PC-9 (cell line): ENCODE data around the gene SIAE.

Experiments
- EZH2 ChIP-seq: fragments of 200-600 bp; sonication (generic); IDR thresholded peaks from 2 replicates; pipeline ENCODE4 v1.8.0; 2017; ENCODE audit warnings: antibody characterized with exemption, low read depth
- TF ChIP-seq, protein P1 (sequence below): fragments of 200-600 bp; sonication (generic); conservative IDR thresholded peaks from 2 replicates; pipeline ENCODE4 v1.6.1; 2017; ENCODE audit warnings: mixed run types, antibody characterized with exemption, mild to moderate bottlenecking, moderate library complexity

DNA sequence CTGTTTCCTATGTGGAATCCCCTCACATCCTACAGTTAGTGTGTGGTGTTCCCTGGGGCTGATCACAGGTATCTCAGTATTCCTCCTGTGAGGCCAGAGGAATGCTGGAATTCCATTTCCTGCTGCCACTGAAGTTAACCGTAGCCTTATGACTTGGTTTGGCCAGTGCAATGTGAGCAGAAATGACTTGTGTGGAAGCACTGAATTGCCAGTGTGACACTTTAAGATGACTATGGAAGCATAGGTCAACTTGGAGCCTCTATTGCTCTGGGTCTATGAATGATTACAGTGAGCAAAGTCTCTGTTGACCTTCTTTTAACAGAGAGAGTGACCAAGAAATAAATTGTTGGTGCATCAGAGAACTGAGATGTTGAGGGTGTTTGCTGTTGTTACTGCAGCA, 34.4 kb downstream of the SIAE start:
- TF ChIP-seq, protein P1, sequence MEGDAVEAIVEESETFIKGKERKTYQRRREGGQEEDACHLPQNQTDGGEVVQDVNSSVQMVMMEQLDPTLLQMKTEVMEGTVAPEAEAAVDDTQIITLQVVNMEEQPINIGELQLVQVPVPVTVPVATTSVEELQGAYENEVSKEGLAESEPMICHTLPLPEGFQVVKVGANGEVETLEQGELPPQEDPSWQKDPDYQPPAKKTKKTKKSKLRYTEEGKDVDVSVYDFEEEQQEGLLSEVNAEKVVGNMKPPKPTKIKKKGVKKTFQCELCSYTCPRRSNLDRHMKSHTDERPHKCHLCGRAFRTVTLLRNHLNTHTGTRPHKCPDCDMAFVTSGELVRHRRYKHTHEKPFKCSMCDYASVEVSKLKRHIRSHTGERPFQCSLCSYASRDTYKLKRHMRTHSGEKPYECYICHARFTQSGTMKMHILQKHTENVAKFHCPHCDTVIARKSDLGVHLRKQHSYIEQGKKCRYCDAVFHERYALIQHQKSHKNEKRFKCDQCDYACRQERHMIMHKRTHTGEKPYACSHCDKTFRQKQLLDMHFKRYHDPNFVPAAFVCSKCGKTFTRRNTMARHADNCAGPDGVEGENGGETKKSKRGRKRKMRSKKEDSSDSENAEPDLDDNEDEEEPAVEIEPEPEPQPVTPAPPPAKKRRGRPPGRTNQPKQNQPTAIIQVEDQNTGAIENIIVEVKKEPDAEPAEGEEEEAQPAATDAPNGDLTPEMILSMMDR = no peak
- no peak for TF ChIP-seq EZH2
